ENCODE results near the gene PCA3. TPM values are rescaled to one million over a fixed set of nuclear protein-coding genes. Genes with fewer than 3 reads are reported as not detected.

The PCA3 gene
- total RNA-seq, 3 donors from 2014 or later (not counting 1 experiment from before 2014, with no cell fraction given), result 0.36 TPM; not detected in 2

GRCh38 chr9:76718166-76718565 is 46.1 kb upstream of the PCA3 start:
- peaks cover 9 to 23% of the 10 kb centered on the region in 2 donors for H3K27me3 Mint-ChIP-seq (ENCODE audit: low read depth in 2 of 2)
- no peaks in the 10 kb centered on the region for H3K4me1 ChIP-seq (ENCODE audit: control insufficient read depth, insufficient read depth, low read length)
- H3K36me3 ChIP-seq (ENCODE audit: control insufficient read depth, insufficient read depth, low read length), result no peaks in the 10 kb centered on the region
- H3K9me3 ChIP-seq (ENCODE audit: control insufficient read depth, insufficient read depth, low read length), result no peaks in the 10 kb centered on the region
- no peaks in the 10 kb centered on the region for H3K4me1 Mint-ChIP-seq
- H3K27ac ChIP-seq (ENCODE audit: low read length), result no peak overlapping the region
- H3K4me3 Mint-ChIP-seq, result no peak overlapping the region
- intact Hi-C loops (cut with micrococcal nuclease), result no loop called here
- no peak for DNase-seq
- H3K36me3 Mint-ChIP-seq, result no peaks in the 10 kb centered on the region
- no peaks in the 10 kb centered on the region for H3K27me3 ChIP-seq (ENCODE audit: control insufficient read depth, insufficient read depth, low read length)
- TF ChIP-seq, protein P1, sequence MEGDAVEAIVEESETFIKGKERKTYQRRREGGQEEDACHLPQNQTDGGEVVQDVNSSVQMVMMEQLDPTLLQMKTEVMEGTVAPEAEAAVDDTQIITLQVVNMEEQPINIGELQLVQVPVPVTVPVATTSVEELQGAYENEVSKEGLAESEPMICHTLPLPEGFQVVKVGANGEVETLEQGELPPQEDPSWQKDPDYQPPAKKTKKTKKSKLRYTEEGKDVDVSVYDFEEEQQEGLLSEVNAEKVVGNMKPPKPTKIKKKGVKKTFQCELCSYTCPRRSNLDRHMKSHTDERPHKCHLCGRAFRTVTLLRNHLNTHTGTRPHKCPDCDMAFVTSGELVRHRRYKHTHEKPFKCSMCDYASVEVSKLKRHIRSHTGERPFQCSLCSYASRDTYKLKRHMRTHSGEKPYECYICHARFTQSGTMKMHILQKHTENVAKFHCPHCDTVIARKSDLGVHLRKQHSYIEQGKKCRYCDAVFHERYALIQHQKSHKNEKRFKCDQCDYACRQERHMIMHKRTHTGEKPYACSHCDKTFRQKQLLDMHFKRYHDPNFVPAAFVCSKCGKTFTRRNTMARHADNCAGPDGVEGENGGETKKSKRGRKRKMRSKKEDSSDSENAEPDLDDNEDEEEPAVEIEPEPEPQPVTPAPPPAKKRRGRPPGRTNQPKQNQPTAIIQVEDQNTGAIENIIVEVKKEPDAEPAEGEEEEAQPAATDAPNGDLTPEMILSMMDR (IDR thresholded peaks at IDR 0.05), result no peak
- no peak overlapping the region for H3K4me3 ChIP-seq (ENCODE audit: low read length)
- WGBS (ENCODE audit: insufficient coverage), result 80% methylated on average over 3 of the region's 4 CpGs
- no peak overlapping the region for H3K27ac Mint-ChIP-seq
- H3K9me3 Mint-ChIP-seq, result no peaks in the 10 kb centered on the region
- ATAC-seq, result no peak

DNA sequence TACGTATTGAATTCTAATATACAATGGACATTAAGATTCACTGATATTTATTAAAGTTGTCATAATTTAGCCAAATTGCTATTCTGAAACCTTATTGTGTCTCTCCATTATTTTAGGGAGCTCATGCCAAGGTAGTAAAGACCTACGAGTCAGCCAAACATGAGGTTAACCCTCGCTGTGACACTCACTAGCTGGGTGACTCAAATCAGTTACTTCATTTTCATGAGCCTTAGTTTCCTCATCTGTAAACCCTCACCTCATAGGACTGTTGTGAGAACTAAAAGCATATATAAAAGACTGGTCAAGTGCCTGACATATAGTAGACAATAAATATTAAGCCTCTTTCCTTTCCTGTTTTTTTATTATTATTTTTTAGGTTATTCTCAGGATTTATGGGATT is 44.0 kb upstream of the PCA3 start:
- ATAC-seq (no peak), DNase-seq (no peak)
- Mint-ChIP-seq H3K27me3 (ENCODE audit: low read depth in 2 of 2) (peaks cover 9 to 21% of the 10 kb centered on the region in 2 donors), H3K36me3 (no peaks in the 10 kb centered on the region), H3K4me3 (no peak overlapping the region), H3K27ac (no peak overlapping the region), H3K9me3 (no peaks in the 10 kb centered on the region), H3K4me1 (no peaks in the 10 kb centered on the region)
- H3K9me3 ChIP-seq (ENCODE audit: control insufficient read depth, insufficient read depth, low read length), result no peaks in the 10 kb centered on the region
- H3K27ac ChIP-seq (ENCODE audit: low read length), result no peak overlapping the region
- intact Hi-C loops (cut with micrococcal nuclease), result no loop called here
- no peaks in the 10 kb centered on the region for H3K27me3 ChIP-seq (ENCODE audit: control insufficient read depth, insufficient read depth, low read length)
- no peak overlapping the region for H3K4me3 ChIP-seq (ENCODE audit: low read length)
- TF ChIP-seq, protein P1 (IDR thresholded peaks at IDR 0.05), result no peak
- 53% methylated on average over 2 of the region's 3 CpGs for WGBS (ENCODE audit: insufficient coverage)
- H3K4me1 ChIP-seq (ENCODE audit: control insufficient read depth, insufficient read depth, low read length), result no peaks in the 10 kb centered on the region
- H3K36me3 ChIP-seq (ENCODE audit: control insufficient read depth, insufficient read depth, low read length), result no peaks in the 10 kb centered on the region

DNA sequence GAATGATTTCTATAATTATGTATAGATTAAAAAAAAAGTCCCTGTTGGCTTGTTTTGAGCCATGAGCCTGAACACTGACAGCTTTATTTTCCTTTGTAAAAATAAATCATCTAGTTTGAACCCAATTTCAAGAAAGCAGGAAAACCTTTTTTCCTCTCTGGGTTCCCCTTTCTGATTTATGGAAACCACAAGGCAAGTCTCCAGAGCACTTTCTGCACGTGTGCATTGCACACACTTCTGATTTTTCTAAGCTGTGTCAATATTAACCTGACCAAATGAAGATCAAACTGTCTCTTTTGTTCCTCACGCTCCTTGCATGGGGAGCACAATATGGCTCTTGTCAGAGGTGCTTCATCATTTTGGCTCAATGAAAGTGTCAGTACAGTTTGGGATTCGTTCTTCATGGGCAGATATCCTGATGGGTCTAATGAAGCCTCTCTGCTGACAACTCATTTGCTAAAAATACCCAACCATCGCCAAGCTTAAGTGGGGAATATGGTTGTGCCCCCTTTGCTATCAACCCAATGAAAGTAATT is 39.2 kb upstream of the PCA3 start:
- Mint-ChIP-seq H3K4me1 (no peaks in the 10 kb centered on the region), H3K9me3 (no peaks in the 10 kb centered on the region), H3K36me3 (no peaks in the 10 kb centered on the region), H3K27ac (no peak overlapping the region), H3K4me3 (no peak overlapping the region), H3K27me3 (ENCODE audit: low read depth in 2 of 2) (peaks cover 6 to 35% of the 10 kb centered on the region in 2 donors)
- WGBS (ENCODE audit: insufficient coverage), result 10% methylated on average over 3 of the region's 4 CpGs
- Histone ChIP-seq H3K27me3 (ENCODE audit: control insufficient read depth, insufficient read depth, low read length) (no peaks in the 10 kb centered on the region), H3K27ac (ENCODE audit: low read length) (no peak overlapping the region), H3K4me1 (ENCODE audit: control insufficient read depth, insufficient read depth, low read length) (no peaks in the 10 kb centered on the region), H3K4me3 (ENCODE audit: low read length) (no peak overlapping the region), H3K9me3 (ENCODE audit: control insufficient read depth, insufficient read depth, low read length) (no peaks in the 10 kb centered on the region), H3K36me3 (ENCODE audit: control insufficient read depth, insufficient read depth, low read length) (no peaks in the 10 kb centered on the region)
- no peak for DNase-seq
- intact Hi-C loops (cut with micrococcal nuclease), result no loop called here
- TF ChIP-seq, protein P1 (IDR thresholded peaks at IDR 0.05), result no peak
- no peak for ATAC-seq

- H3K4me1 Mint-ChIP-seq, result no peaks in the 10 kb centered on the region
- ATAC-seq, result no peak
- intact Hi-C loops (cut with micrococcal nuclease), result no loop called here
- Histone ChIP-seq H3K36me3 (ENCODE audit: control insufficient read depth, insufficient read depth, low read length) (no peaks in the 10 kb centered on the region), H3K9me3 (ENCODE audit: control insufficient read depth, insufficient read depth, low read length) (no peaks in the 10 kb centered on the region), H3K27me3 (ENCODE audit: control insufficient read depth, insufficient read depth, low read length) (no peaks in the 10 kb centered on the region), H3K4me3 (ENCODE audit: low read length) (no peak overlapping the region), H3K4me1 (ENCODE audit: control insufficient read depth, insufficient read depth, low read length) (no peaks in the 10 kb centered on the region), H3K27ac (ENCODE audit: low read length) (no peak overlapping the region)
- no peak for DNase-seq
- 73% methylated on average over 6 of the region's 6 CpGs for WGBS (ENCODE audit: insufficient coverage)
- H3K4me3 Mint-ChIP-seq, result no peak overlapping the region
- TF ChIP-seq, protein P1 (IDR thresholded peaks at IDR 0.05), result no peak
- no peaks in the 10 kb centered on the region for H3K36me3 Mint-ChIP-seq
- peaks cover 6 to 40% of the 10 kb centered on the region in 2 donors for H3K27me3 Mint-ChIP-seq (ENCODE audit: low read depth in 2 of 2)
- no peaks in the 10 kb centered on the region for H3K9me3 Mint-ChIP-seq
- H3K27ac Mint-ChIP-seq, result no peak overlapping the region
These were observed 38.4 kb upstream of the PCA3 start for GRCh38 chr9:76725885-76726284.

Data from natural killer cell (primary cell).